Measurements from ENCODE around the gene ANO6.
"Not testable (repeated sequence)": the region's sequence is repeated elsewhere in the genome, so short reads cannot be mapped to it uniquely, and the experiment has no call there.

DNA sequence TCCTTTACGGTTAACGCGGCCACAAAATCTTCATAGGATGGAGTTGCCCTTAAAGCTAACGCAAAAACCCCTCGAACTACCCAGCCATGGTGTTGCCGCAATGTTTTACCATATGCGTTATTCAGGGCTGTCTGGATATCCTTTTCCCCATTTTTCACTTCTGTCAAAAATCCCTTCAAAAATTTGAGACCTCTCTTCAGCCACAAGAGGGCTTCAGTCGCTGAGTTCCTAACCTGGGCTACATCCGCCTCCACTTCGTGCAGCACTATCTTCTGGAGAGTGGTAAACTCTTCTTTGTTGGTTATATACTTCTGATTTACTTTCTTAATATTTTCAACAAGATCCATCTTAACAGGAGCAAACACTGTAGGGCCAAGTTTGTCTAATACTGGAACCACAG, 42.6 kb upstream of the ANO6 start:
- TF ChIP-seq, protein P1, sequence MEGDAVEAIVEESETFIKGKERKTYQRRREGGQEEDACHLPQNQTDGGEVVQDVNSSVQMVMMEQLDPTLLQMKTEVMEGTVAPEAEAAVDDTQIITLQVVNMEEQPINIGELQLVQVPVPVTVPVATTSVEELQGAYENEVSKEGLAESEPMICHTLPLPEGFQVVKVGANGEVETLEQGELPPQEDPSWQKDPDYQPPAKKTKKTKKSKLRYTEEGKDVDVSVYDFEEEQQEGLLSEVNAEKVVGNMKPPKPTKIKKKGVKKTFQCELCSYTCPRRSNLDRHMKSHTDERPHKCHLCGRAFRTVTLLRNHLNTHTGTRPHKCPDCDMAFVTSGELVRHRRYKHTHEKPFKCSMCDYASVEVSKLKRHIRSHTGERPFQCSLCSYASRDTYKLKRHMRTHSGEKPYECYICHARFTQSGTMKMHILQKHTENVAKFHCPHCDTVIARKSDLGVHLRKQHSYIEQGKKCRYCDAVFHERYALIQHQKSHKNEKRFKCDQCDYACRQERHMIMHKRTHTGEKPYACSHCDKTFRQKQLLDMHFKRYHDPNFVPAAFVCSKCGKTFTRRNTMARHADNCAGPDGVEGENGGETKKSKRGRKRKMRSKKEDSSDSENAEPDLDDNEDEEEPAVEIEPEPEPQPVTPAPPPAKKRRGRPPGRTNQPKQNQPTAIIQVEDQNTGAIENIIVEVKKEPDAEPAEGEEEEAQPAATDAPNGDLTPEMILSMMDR (conservative IDR thresholded peaks at IDR 0.05; ENCODE audit: low read depth, low read length) = peak; percentile 57
- TF ChIP-seq EZH2 (IDR thresholded peaks at IDR 0.05; ENCODE audit: low read length, unreplicated experiment); EZH2phosphoT487 (IDR thresholded peaks at IDR 0.05; ENCODE audit: borderline replicate concordance, low read length): not testable (repeated sequence)

Data from PC-3 (cell line).